HTERT RPE-1 (cell line): ENCODE data around the gene NPHP1.
"Not testable (repeated sequence)": the region's sequence is repeated elsewhere in the genome, so short reads cannot be mapped to it uniquely, and the experiment has no call there.

Experiments
- in situ Hi-C: fragments of 300-500 bp; cut with MboI; formaldehyde crosslinking; loops from 4 replicates; pipeline ENCODE4 v1.14.3; 2020; ENCODE audit warnings: low sequenced_read_pairs

NPHP1 gene

GRCh38 chr2:110131166-110131565, 73.6 kb downstream of the NPHP1 start:
- in situ Hi-C loops, result no loop called here

- in situ Hi-C loops, result no loop called here
Measured at GRCh38 chr2:110130757-110131156, 74.1 kb downstream of the NPHP1 start.

- in situ Hi-C loops, result no loop called here
Measured at GRCh38 chr2:110126906-110127305, 77.9 kb downstream of the NPHP1 start.

- in situ Hi-C loops, result no loop called here
Measured at GRCh38 chr2:110126086-110126773, 78.6 kb downstream of the NPHP1 start.

GRCh38 chr2:110124939-110125691, 79.7 kb downstream of the NPHP1 start:
- in situ Hi-C loops, result no loop called here

- in situ Hi-C loops, result no loop called here
Measured at GRCh38 chr2:110124038-110124825, 80.6 kb downstream of the NPHP1 start.

GRCh38 chr2:110121592-110121991, 83.2 kb downstream of the NPHP1 start:
- in situ Hi-C loops, result no loop called here

GRCh38 chr2:110121052-110121334, 83.8 kb downstream of the NPHP1 start:
- in situ Hi-C loops, result no loop called here

- in situ Hi-C loops, result no loop called here
Measured at GRCh38 chr2:110120171-110121051, 84.4 kb downstream of the NPHP1 start.

GRCh38 chr2:110116033-110116710, 88.6 kb downstream of the NPHP1 start:
- in situ Hi-C loops, result no loop called here

GRCh38 chr2:110115291-110116032, 89.4 kb downstream of the NPHP1 start, which contains the start of gene MALL:
Gene MALL (minus strand): TSS chr2:110115822. CDS start chr2:110115792, 30 bp downstream.
- in situ Hi-C loops, result no loop called here

GRCh38 chr2:110114831-110115255, 90.0 kb downstream of the NPHP1 start:
- in situ Hi-C loops, result no loop called here

GRCh38 chr2:110113961-110114591, 90.7 kb downstream of the NPHP1 start:
- in situ Hi-C loops, result no loop called here

- in situ Hi-C loops, result not testable (repeated sequence)
Measured at GRCh38 chr2:110108291-110108690, 96.5 kb downstream of the NPHP1 start.

GRCh38 chr2:110107092-110108079, 97.4 kb downstream of the NPHP1 start:
- in situ Hi-C loops, result no loop called here

GRCh38 chr2:110106642-110107041, 98.2 kb downstream of the NPHP1 start:
- in situ Hi-C loops, result no loop called here

GRCh38 chr2:110105608-110106467, 99.0 kb downstream of the NPHP1 start:
- in situ Hi-C loops, result no loop called here
